ENCODE results near the gene OTOP2. TPM values are rescaled to one million over a fixed set of nuclear protein-coding genes. Genes with fewer than 3 reads are reported as not detected.

The OTOP2 gene
- total and polyA plus RNA-seq, 2 experiments from 2014 or later = not detected

GRCh38 chr17:74954115-74954514, 30.0 kb downstream of the OTOP2 start:
- WGBS, 2 experiments (ENCODE audit: low coverage in 1 of 2, low lambda C conversion rate in 2 of 2, missing lambda C conversion rate in 2 of 2) = 71 to 76% methylated on average over 15 of the region's 15 CpGs
- no peaks in the 10 kb centered on the region for H3F3A ChIP-seq (ENCODE audit: insufficient read depth)
- H3K9me2 ChIP-seq (ENCODE audit: insufficient read depth) = no peaks in the 10 kb centered on the region
- H3K9me3 ChIP-seq (ENCODE audit: low read depth) = no peaks in the 10 kb centered on the region
- H3K27me3 ChIP-seq (replicated peaks; ENCODE audit: insufficient read depth) = peaks cover 4% of the 10 kb centered on the region; the same call in 1 of the 2 replicates
- H2AFZ ChIP-seq = no peak overlapping the region
- no peak overlapping the region for H3K27ac ChIP-seq
- no peaks in the 10 kb centered on the region for H3K79me2 ChIP-seq (ENCODE audit: insufficient read depth)
- H3K4me3 ChIP-seq = no peak overlapping the region
- no peak overlapping the region for H3K9ac ChIP-seq
- no peaks in the 10 kb centered on the region for H3K4me1 ChIP-seq (ENCODE audit: insufficient read depth)
- H3K36me3 ChIP-seq (ENCODE audit: low read depth) = no peaks in the 10 kb centered on the region
- no peaks in the 10 kb centered on the region for H4K20me1 ChIP-seq (ENCODE audit: insufficient read depth)
- in situ Hi-C loops (cut with MboI) = no loop called here
- no peak for TF ChIP-seq EZH2phosphoT487 (IDR thresholded peaks at IDR 0.05; ENCODE audit: insufficient read depth, low read depth)
- no peak for TF ChIP-seq EZH2 (IDR thresholded peaks at IDR 0.05; ENCODE audit: insufficient read depth, poor library complexity, severe bottlenecking)
- no peak overlapping the region for H3K4me2 ChIP-seq (ENCODE audit: unreplicated experiment)
- no peak for DNase-seq

GRCh38 chr17:74954665-74955421, 30.8 kb downstream of the OTOP2 start:
- no peaks in the 10 kb centered on the region for H3K79me2 ChIP-seq (ENCODE audit: insufficient read depth)
- in situ Hi-C loops (cut with MboI) = no loop called here
- TF ChIP-seq EZH2 (IDR thresholded peaks at IDR 0.05; ENCODE audit: insufficient read depth, poor library complexity, severe bottlenecking) (no peak), EZH2phosphoT487 (IDR thresholded peaks at IDR 0.05; ENCODE audit: insufficient read depth, low read depth) (no peak)
- WGBS, 2 experiments (ENCODE audit: low coverage in 1 of 2, low lambda C conversion rate in 2 of 2, missing lambda C conversion rate in 2 of 2) = 54% methylated on average over 13 of the region's 13 CpGs
- no peak overlapping the region for H2AFZ ChIP-seq
- H3K4me2 ChIP-seq (ENCODE audit: unreplicated experiment) = no peak overlapping the region
- H3K9me3 ChIP-seq (ENCODE audit: low read depth) = no peaks in the 10 kb centered on the region
- no peak overlapping the region for H3K4me3 ChIP-seq
- no peaks in the 10 kb centered on the region for H3K9me2 ChIP-seq (ENCODE audit: insufficient read depth)
- no peaks in the 10 kb centered on the region for H4K20me1 ChIP-seq (ENCODE audit: insufficient read depth)
- no peaks in the 10 kb centered on the region for H3K27me3 ChIP-seq (replicated peaks; ENCODE audit: insufficient read depth)
- no peaks in the 10 kb centered on the region for H3K36me3 ChIP-seq (ENCODE audit: low read depth)
- H3K4me1 ChIP-seq (ENCODE audit: insufficient read depth) = no peaks in the 10 kb centered on the region
- no peak overlapping the region for H3K9ac ChIP-seq
- H3K27ac ChIP-seq = no peak overlapping the region
- no peak for DNase-seq
- H3F3A ChIP-seq (ENCODE audit: insufficient read depth) = no peaks in the 10 kb centered on the region

GRCh38 chr17:74956093-74956492, 32.0 kb downstream of the OTOP2 start:
- H3K9ac ChIP-seq = no peak overlapping the region
- H4K20me1 ChIP-seq (ENCODE audit: insufficient read depth) = no peaks in the 10 kb centered on the region
- DNase-seq = no peak
- WGBS, 2 experiments (ENCODE audit: low coverage in 1 of 2, low lambda C conversion rate in 2 of 2, missing lambda C conversion rate in 2 of 2) = 33 to 39% methylated on average over 4 of the region's 4 CpGs
- no peaks in the 10 kb centered on the region for H3K79me2 ChIP-seq (ENCODE audit: insufficient read depth)
- H3F3A ChIP-seq (ENCODE audit: insufficient read depth) = no peaks in the 10 kb centered on the region
- no peak overlapping the region for H3K4me2 ChIP-seq (ENCODE audit: unreplicated experiment)
- H3K9me3 ChIP-seq (ENCODE audit: low read depth) = no peaks in the 10 kb centered on the region
- no peaks in the 10 kb centered on the region for H3K4me1 ChIP-seq (ENCODE audit: insufficient read depth)
- TF ChIP-seq EZH2 (IDR thresholded peaks at IDR 0.05; ENCODE audit: insufficient read depth, poor library complexity, severe bottlenecking) (no peak), EZH2phosphoT487 (IDR thresholded peaks at IDR 0.05; ENCODE audit: insufficient read depth, low read depth) (no peak)
- H2AFZ ChIP-seq = no peak overlapping the region
- H3K27me3 ChIP-seq (replicated peaks; ENCODE audit: insufficient read depth) = no peaks in the 10 kb centered on the region
- H3K4me3 ChIP-seq = no peak overlapping the region
- in situ Hi-C loops (cut with MboI) = no loop called here
- no peaks in the 10 kb centered on the region for H3K36me3 ChIP-seq (ENCODE audit: low read depth)
- no peaks in the 10 kb centered on the region for H3K9me2 ChIP-seq (ENCODE audit: insufficient read depth)
- no peak overlapping the region for H3K27ac ChIP-seq

- no peaks in the 10 kb centered on the region for H3F3A ChIP-seq (ENCODE audit: insufficient read depth)
- no peak overlapping the region for H3K27ac ChIP-seq
- H3K4me1 ChIP-seq (ENCODE audit: insufficient read depth) = no peaks in the 10 kb centered on the region
- no peak overlapping the region for H3K4me2 ChIP-seq (ENCODE audit: unreplicated experiment)
- no peak overlapping the region for H3K9ac ChIP-seq
- H3K79me2 ChIP-seq (ENCODE audit: insufficient read depth) = no peaks in the 10 kb centered on the region
- H3K9me3 ChIP-seq (ENCODE audit: low read depth) = no peaks in the 10 kb centered on the region
- H3K27me3 ChIP-seq (replicated peaks; ENCODE audit: insufficient read depth) = no peaks in the 10 kb centered on the region
- DNase-seq = peak; percentile 56
- 23 to 30% methylated on average over 28 to 33 of the region's 33 CpGs for WGBS, 2 experiments (ENCODE audit: low coverage in 1 of 2, low lambda C conversion rate in 2 of 2, missing lambda C conversion rate in 2 of 2)
- no peak overlapping the region for H3K4me3 ChIP-seq
- in situ Hi-C loops (cut with MboI) = no loop called here
- no peak for TF ChIP-seq EZH2phosphoT487 (IDR thresholded peaks at IDR 0.05; ENCODE audit: insufficient read depth, low read depth)
- no peak for TF ChIP-seq EZH2 (IDR thresholded peaks at IDR 0.05; ENCODE audit: insufficient read depth, poor library complexity, severe bottlenecking)
- H4K20me1 ChIP-seq (ENCODE audit: insufficient read depth) = no peaks in the 10 kb centered on the region
- H3K36me3 ChIP-seq (ENCODE audit: low read depth) = no peaks in the 10 kb centered on the region
- no peaks in the 10 kb centered on the region for H3K9me2 ChIP-seq (ENCODE audit: insufficient read depth)
- no peak overlapping the region for H2AFZ ChIP-seq
Measured at GRCh38 chr17:74957935-74958740, 34.1 kb downstream of the OTOP2 start.
